Fibroblast of pulmonary artery (primary cell): Measurements from ENCODE around the gene VAV1.
"Not testable (repeated sequence)": the region's sequence is repeated elsewhere in the genome, so short reads cannot be mapped to it uniquely, and the experiment has no call there.

Experiments
- DNase-seq: peaks from one replicate; pipeline ENCODE4 v3.0.0-alpha.2; 2010; ENCODE audit warnings: low read depth
- H3K4me3 ChIP-seq: replicated peaks from 2 replicates; pipeline ENCODE4 v1.5.1; 2011; ENCODE audit warnings: low read depth, mild to moderate bottlenecking, control low read depth, low read length, moderate library complexity
- TF ChIP-seq, protein P1 (sequence below): IDR thresholded peaks from 2 replicates; pipeline ENCODE4 v1.5.1; 2011; ENCODE audit warnings: mild to moderate bottlenecking, control low read depth, low read length, inconsistent platforms; ENCODE audit errors: missing control alignments

Gene VAV1

GRCh38 chr19:6822311-6822670, 49.8 kb downstream of the VAV1 start:
- H3K4me3 ChIP-seq: no peak overlapping the region
- TF ChIP-seq, protein P1, sequence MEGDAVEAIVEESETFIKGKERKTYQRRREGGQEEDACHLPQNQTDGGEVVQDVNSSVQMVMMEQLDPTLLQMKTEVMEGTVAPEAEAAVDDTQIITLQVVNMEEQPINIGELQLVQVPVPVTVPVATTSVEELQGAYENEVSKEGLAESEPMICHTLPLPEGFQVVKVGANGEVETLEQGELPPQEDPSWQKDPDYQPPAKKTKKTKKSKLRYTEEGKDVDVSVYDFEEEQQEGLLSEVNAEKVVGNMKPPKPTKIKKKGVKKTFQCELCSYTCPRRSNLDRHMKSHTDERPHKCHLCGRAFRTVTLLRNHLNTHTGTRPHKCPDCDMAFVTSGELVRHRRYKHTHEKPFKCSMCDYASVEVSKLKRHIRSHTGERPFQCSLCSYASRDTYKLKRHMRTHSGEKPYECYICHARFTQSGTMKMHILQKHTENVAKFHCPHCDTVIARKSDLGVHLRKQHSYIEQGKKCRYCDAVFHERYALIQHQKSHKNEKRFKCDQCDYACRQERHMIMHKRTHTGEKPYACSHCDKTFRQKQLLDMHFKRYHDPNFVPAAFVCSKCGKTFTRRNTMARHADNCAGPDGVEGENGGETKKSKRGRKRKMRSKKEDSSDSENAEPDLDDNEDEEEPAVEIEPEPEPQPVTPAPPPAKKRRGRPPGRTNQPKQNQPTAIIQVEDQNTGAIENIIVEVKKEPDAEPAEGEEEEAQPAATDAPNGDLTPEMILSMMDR: no peak
- DNase-seq: no peak

DNA sequence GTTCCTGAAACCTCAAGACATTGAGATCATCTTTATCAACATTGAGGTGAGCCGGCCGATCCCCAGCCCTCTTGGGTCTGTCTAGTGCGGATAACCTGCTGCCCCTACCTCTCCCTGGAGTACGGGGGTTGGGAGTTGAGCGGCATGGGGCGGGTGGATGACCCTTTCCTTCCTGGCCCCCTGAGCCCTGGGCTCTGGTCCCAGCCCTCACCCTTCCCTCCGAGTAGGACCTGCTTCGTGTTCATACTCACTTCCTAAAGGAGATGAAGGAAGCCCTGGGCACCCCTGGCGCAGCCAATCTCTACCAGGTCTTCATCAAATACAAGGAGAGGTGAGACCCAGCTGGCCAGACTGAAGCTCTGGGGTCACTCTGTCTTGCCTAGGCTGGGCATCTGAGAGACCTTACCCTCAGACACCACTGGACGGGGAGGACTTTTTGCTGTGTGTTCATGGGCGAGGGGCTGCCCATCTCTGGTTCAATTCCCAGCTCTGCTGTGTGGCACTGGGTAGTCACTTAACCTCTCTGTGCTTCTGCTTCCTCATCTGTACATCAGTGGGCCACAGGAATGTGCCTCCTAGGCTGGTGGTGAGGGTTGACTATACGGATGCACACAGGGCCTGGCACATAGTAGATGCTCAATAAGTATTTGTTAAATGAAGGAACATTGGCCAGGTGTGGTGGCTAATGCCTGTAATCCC, 52.7 kb downstream of the VAV1 start:
- no peak for DNase-seq
- TF ChIP-seq, protein P1: no peak

GRCh38 chr19:6826281-6826920, 53.9 kb downstream of the VAV1 start:
- TF ChIP-seq, protein P1: no peak
- no peak for DNase-seq

More for the DNA sequence above, 52.7 kb downstream of the VAV1 start:
- H3K4me3 ChIP-seq: no peak overlapping the region

DNA sequence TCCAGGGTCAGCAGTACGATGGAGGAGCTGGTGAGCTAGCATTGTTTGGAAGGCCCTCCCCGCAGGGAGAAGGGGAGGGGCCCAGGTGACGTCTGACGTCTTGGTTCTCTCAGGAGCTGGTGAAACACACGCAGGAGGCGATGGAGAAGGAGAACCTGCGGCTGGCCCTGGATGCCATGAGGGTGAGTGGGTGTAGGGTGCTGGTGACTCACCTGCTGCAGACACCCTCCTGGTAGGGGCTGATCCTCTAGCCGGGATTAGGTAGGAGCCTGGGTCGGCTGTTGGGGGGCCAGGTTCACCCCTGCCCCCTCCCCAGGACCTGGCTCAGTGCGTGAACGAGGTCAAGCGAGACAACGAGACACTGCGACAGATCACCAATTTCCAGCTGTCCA, 55.8 kb downstream of the VAV1 start:
- no peak for DNase-seq
- no peak overlapping the region for H3K4me3 ChIP-seq
- TF ChIP-seq, protein P1: no peak

More at GRCh38 chr19:6826281-6826920, 53.9 kb downstream of the VAV1 start:
- H3K4me3 ChIP-seq: no peak overlapping the region

DNA sequence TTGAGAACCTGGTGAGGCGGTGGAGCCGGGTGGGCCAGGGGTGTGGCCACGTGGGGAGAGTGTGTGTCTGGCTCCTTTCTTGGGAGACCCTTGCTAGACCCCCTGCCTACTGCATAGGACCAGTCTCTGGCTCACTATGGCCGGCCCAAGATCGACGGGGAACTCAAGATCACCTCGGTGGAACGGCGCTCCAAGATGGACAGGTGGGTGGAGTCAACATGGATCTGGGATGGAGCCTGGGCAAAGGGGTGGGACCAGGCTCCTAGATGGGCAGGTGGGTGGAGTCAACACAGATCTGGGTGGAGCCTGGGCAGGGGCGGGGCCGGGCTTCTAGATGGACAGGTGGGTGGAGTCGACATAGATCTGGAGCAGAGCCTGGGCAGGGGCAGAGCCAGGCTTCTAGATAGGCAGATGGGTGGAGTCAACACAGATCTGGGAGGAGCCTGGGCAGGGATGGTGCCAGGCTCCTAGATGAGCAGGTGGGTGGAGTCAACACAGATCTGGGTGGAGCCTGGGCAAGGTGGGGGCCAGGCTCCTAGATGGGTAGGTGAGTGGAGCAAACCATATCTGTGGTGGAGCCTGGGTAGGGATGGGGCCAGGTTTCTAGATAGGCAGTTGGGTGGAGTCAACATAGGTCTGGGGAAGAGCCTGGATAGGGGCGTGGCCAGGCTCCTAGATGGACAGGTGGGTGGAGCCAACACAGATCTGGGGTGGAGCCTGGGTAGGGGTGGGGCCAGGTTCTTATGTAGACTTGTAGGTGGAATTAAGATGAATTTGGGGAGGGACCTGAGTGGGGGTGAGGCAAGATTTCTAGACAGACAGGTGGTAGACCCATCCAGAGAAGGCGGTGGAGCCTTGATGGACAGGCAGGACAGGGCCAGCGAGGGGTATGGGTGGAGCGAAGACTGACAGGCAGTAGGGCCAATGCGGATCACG, 56.5 kb downstream of the VAV1 start:
- no peak overlapping the region for H3K4me3 ChIP-seq
- DNase-seq: no peak
- TF ChIP-seq, protein P1: no peak

- DNase-seq, H3K4me3 ChIP-seq: not testable (repeated sequence)
Measured at GRCh38 chr19:6829829-6830228, 57.3 kb downstream of the VAV1 start.

DNA sequence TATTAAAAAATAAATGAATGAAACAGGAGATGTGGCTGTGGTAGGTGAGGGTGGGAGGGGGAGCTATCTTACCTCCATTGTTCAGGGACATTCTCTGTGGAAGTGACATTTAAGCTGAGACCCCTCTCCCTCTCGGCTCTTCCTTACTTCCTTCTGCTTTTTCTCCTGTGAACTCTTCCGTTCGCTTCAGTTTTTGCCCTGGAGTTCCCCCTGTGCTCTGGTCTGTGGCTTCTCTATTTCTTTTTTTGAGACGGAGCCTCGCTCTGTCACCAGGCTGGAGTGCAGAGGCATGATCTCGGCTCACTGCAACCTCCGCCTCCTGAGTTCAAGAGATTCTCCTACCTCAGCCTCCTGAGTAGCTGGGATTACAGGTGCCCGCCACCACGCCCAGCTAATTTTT, 58.6 kb downstream of the VAV1 start:
- H3K4me3 ChIP-seq, DNase-seq: not testable (repeated sequence)
